ENCODE results near the gene KCNH1. TPM values are rescaled to one million over a fixed set of nuclear protein-coding genes. Genes with fewer than 3 reads are reported as not detected.
A peak's percentile ranks its signal among the peaks of the same experiment; 100 is the strongest.
"Not testable (repeated sequence)": the region's sequence is repeated elsewhere in the genome, so short reads cannot be mapped to it uniquely, and the experiment has no call there.

The KCNH1 gene
- polyA plus RNA-seq, 1 donor = 0.25 TPM

GRCh38 chr1:210678306-210678705 lies 455.6 kb downstream of the KCNH1 start:
- no peaks in the 10 kb centered on the region for H3K27me3 ChIP-seq (ENCODE audit: control insufficient read depth, insufficient read depth, low read length)

GRCh38 chr1:210677533-210677932 lies 456.4 kb downstream of the KCNH1 start:
- no peak overlapping the region for H3K27ac ChIP-seq (ENCODE audit: low read length)
- no peak for DNase-seq
- no peaks in the 10 kb centered on the region for H3K27me3 ChIP-seq (ENCODE audit: control insufficient read depth, insufficient read depth, low read length)
- no peak overlapping the region for H3K4me3 ChIP-seq (ENCODE audit: low read length)
- H3K36me3 ChIP-seq (ENCODE audit: control insufficient read depth, insufficient read depth, low read length) = no peaks in the 10 kb centered on the region
- H3K4me1 ChIP-seq (ENCODE audit: control insufficient read depth, insufficient read depth, low read length) = no peaks in the 10 kb centered on the region
- no CpG with 5 or more reads among the region's 4 CpGs for WGBS (ENCODE audit: insufficient coverage, low lambda C conversion rate)
- H3K9me3 ChIP-seq (ENCODE audit: control insufficient read depth, low read depth, low read length) = no peaks in the 10 kb centered on the region

More at GRCh38 chr1:210678306-210678705, 455.6 kb downstream of the KCNH1 start:
- DNase-seq = no peak
- Histone ChIP-seq H3K4me3 (ENCODE audit: low read length) (no peak overlapping the region), H3K36me3 (ENCODE audit: control insufficient read depth, insufficient read depth, low read length) (no peaks in the 10 kb centered on the region), H3K27ac (ENCODE audit: low read length) (no peak overlapping the region), H3K9me3 (ENCODE audit: control insufficient read depth, low read depth, low read length) (no peaks in the 10 kb centered on the region), H3K4me1 (ENCODE audit: control insufficient read depth, insufficient read depth, low read length) (no peaks in the 10 kb centered on the region)
- WGBS (ENCODE audit: insufficient coverage, low lambda C conversion rate) = no CpG with 5 or more reads among the region's 3 CpGs

GRCh38 chr1:210676539-210676938 lies 457.4 kb downstream of the KCNH1 start:
- Histone ChIP-seq H3K36me3 (ENCODE audit: control insufficient read depth, insufficient read depth, low read length) (no peaks in the 10 kb centered on the region), H3K27ac (ENCODE audit: low read length) (no peak overlapping the region), H3K4me3 (ENCODE audit: low read length) (no peak overlapping the region), H3K9me3 (ENCODE audit: control insufficient read depth, low read depth, low read length) (no peaks in the 10 kb centered on the region), H3K4me1 (ENCODE audit: control insufficient read depth, insufficient read depth, low read length) (no peaks in the 10 kb centered on the region), H3K27me3 (ENCODE audit: control insufficient read depth, insufficient read depth, low read length) (no peaks in the 10 kb centered on the region)
- no peak for DNase-seq
- WGBS (ENCODE audit: insufficient coverage, low lambda C conversion rate) = no CpG with 5 or more reads among the region's 3 CpGs

GRCh38 chr1:210674151-210674550 lies 459.8 kb downstream of the KCNH1 start:
- H3K27me3 ChIP-seq (ENCODE audit: control insufficient read depth, insufficient read depth, low read length) = no peaks in the 10 kb centered on the region
- H3K9me3 ChIP-seq (ENCODE audit: control insufficient read depth, low read depth, low read length) = no peaks in the 10 kb centered on the region
- WGBS (ENCODE audit: insufficient coverage, low lambda C conversion rate) = no CpG with 5 or more reads among the region's 3 CpGs
- H3K4me3 ChIP-seq (ENCODE audit: low read length) = no peak overlapping the region
- H3K4me1 ChIP-seq (ENCODE audit: control insufficient read depth, insufficient read depth, low read length) = no peaks in the 10 kb centered on the region
- no peak overlapping the region for H3K27ac ChIP-seq (ENCODE audit: low read length)
- no peaks in the 10 kb centered on the region for H3K36me3 ChIP-seq (ENCODE audit: control insufficient read depth, insufficient read depth, low read length)
- DNase-seq = no peak

GRCh38 chr1:210669951-210670350 lies 464.0 kb downstream of the KCNH1 start:
- Histone ChIP-seq H3K9me3 (ENCODE audit: control insufficient read depth, low read depth, low read length) (no peaks in the 10 kb centered on the region), H3K36me3 (ENCODE audit: control insufficient read depth, insufficient read depth, low read length) (no peaks in the 10 kb centered on the region), H3K4me1 (ENCODE audit: control insufficient read depth, insufficient read depth, low read length) (no peaks in the 10 kb centered on the region), H3K27ac (ENCODE audit: low read length) (no peak overlapping the region), H3K27me3 (ENCODE audit: control insufficient read depth, insufficient read depth, low read length) (no peaks in the 10 kb centered on the region), H3K4me3 (ENCODE audit: low read length) (no peak overlapping the region)
- no peak for DNase-seq

GRCh38 chr1:210663730-210664573 lies 470.0 kb downstream of the KCNH1 start:
- Histone ChIP-seq H3K4me3 (ENCODE audit: low read length) (no peak overlapping the region), H3K9me3 (ENCODE audit: control insufficient read depth, low read depth, low read length) (no peaks in the 10 kb centered on the region), H3K36me3 (ENCODE audit: control insufficient read depth, insufficient read depth, low read length) (no peaks in the 10 kb centered on the region), H3K27ac (ENCODE audit: low read length) (no peak overlapping the region), H3K4me1 (ENCODE audit: control insufficient read depth, insufficient read depth, low read length) (no peaks in the 10 kb centered on the region), H3K27me3 (ENCODE audit: control insufficient read depth, insufficient read depth, low read length) (no peaks in the 10 kb centered on the region)
- DNase-seq = peak in 1 of 2 donors; percentile 20
- WGBS (ENCODE audit: insufficient coverage, low lambda C conversion rate) = no CpG with 5 or more reads among the region's 7 CpGs

- Histone ChIP-seq H3K4me1 (ENCODE audit: control insufficient read depth, insufficient read depth, low read length) (no peaks in the 10 kb centered on the region), H3K36me3 (ENCODE audit: control insufficient read depth, insufficient read depth, low read length) (no peaks in the 10 kb centered on the region), H3K4me3 (ENCODE audit: low read length) (no peak overlapping the region), H3K27ac (ENCODE audit: low read length) (no peak overlapping the region), H3K27me3 (ENCODE audit: control insufficient read depth, insufficient read depth, low read length) (no peaks in the 10 kb centered on the region), H3K9me3 (ENCODE audit: control insufficient read depth, low read depth, low read length) (no peaks in the 10 kb centered on the region)
- no peak for DNase-seq
- WGBS (ENCODE audit: insufficient coverage, low lambda C conversion rate) = 100% methylated on average over 1 of the region's 4 CpGs
Observed at GRCh38 chr1:210662291-210663050, 471.5 kb downstream of the KCNH1 start.

GRCh38 chr1:210661520-210661919 lies 472.4 kb downstream of the KCNH1 start:
- H3K36me3 ChIP-seq (ENCODE audit: control insufficient read depth, insufficient read depth, low read length); H3K27ac ChIP-seq (ENCODE audit: low read length); H3K4me1 ChIP-seq (ENCODE audit: control insufficient read depth, insufficient read depth, low read length); H3K9me3 ChIP-seq (ENCODE audit: control insufficient read depth, low read depth, low read length); H3K4me3 ChIP-seq (ENCODE audit: low read length); DNase-seq; H3K27me3 ChIP-seq (ENCODE audit: control insufficient read depth, insufficient read depth, low read length): not testable (repeated sequence)
- WGBS (ENCODE audit: insufficient coverage, low lambda C conversion rate) = no CpG with 5 or more reads among the region's 4 CpGs

GRCh38 chr1:210657806-210658205 lies 476.1 kb downstream of the KCNH1 start:
- Histone ChIP-seq H3K36me3 (ENCODE audit: control insufficient read depth, insufficient read depth, low read length) (no peaks in the 10 kb centered on the region), H3K27ac (ENCODE audit: low read length) (no peak overlapping the region), H3K4me1 (ENCODE audit: control insufficient read depth, insufficient read depth, low read length) (no peaks in the 10 kb centered on the region), H3K4me3 (ENCODE audit: low read length) (no peak overlapping the region), H3K9me3 (ENCODE audit: control insufficient read depth, low read depth, low read length) (peaks cover 4% of the 10 kb centered on the region), H3K27me3 (ENCODE audit: control insufficient read depth, insufficient read depth, low read length) (no peaks in the 10 kb centered on the region)
- WGBS (ENCODE audit: insufficient coverage, low lambda C conversion rate) = 100% methylated on average over 1 of the region's 6 CpGs
- DNase-seq = no peak

- Histone ChIP-seq H3K9me3 (ENCODE audit: control insufficient read depth, low read depth, low read length) (peaks cover 4% of the 10 kb centered on the region), H3K27me3 (ENCODE audit: control insufficient read depth, insufficient read depth, low read length) (no peaks in the 10 kb centered on the region), H3K36me3 (ENCODE audit: control insufficient read depth, insufficient read depth, low read length) (no peaks in the 10 kb centered on the region), H3K27ac (ENCODE audit: low read length) (no peak overlapping the region), H3K4me1 (ENCODE audit: control insufficient read depth, insufficient read depth, low read length) (no peaks in the 10 kb centered on the region), H3K4me3 (ENCODE audit: low read length) (no peak overlapping the region)
- WGBS (ENCODE audit: insufficient coverage, low lambda C conversion rate) = 79% methylated on average over 4 of the region's 7 CpGs
- DNase-seq = no peak
Observed at GRCh38 chr1:210655511-210655910, 478.4 kb downstream of the KCNH1 start.

Measured in large intestine (tissue), 3 donors.